Heart left ventricle (tissue), 16 donors: Measurements from ENCODE around the gene KCTD19. TPM values are rescaled to one million over a fixed set of nuclear protein-coding genes. Genes with fewer than 3 reads are reported as not detected.

Source experiments
- ATAC-seq, 4 donors: fragments of 200-7000 bp; cut with Tn5 transposase; one replicate each; pipeline ENCODE4 v1.9.1; 2020 to 2022; ENCODE audit warnings: moderate library complexity in 4 of 4, mild to moderate bottlenecking in 3 of 4, moderate number of reproducible peaks in 1 of 4
- DNase-seq, 5 donors: peaks; one replicate each; pipeline ENCODE4 v3.0.0-alpha.2; 2020
- H3K27ac ChIP-seq, 12 donors: fragments of 200-600 bp; sonication (generic) in 4 of 12; one replicate each; pipeline versions ENCODE4 v1.5.0 to v1.8.0; 2016 to 2022; ENCODE audit warnings: mild to moderate bottlenecking in 2 of 12
- H3K27me3 ChIP-seq, 9 donors: fragments of 200-600 bp; sonication (generic) in 2 of 9; one replicate each; pipeline versions ENCODE4 v1.5.1 to v1.8.0; 2016 to 2022; ENCODE audit warnings: mild to moderate bottlenecking in 3 of 9
- H3K36me3 ChIP-seq, 9 donors: fragments of 200-600 bp; sonication (generic) in 2 of 9; one replicate each; pipeline versions ENCODE4 v1.5.0 to v1.8.0; 2018 to 2022; ENCODE audit warnings: mild to moderate bottlenecking in 2 of 9
- H3K4me1 ChIP-seq, 12 donors: fragments of 200-600 bp; sonication (generic) in 4 of 12; one replicate each; pipeline versions ENCODE4 v1.5.0 to v1.8.0; 2016 to 2022; ENCODE audit warnings: mild to moderate bottlenecking in 3 of 12
- H3K4me3 ChIP-seq, 12 donors: fragments of 200-600 bp; sonication (generic) in 4 of 12; one replicate each; pipeline versions ENCODE4 v1.5.0 to v1.8.0; 2017 to 2022; ENCODE audit warnings: mild to moderate bottlenecking in 9 of 12, moderate library complexity in 4 of 12
- H3K9me3 ChIP-seq, 12 donors: fragments of 200-600 bp; sonication (generic) in 4 of 12; one replicate each; pipeline versions ENCODE4 v1.5.0 to v1.8.0; 2016 to 2022; ENCODE audit warnings: mild to moderate bottlenecking in 1 of 12
- CTCF ChIP-seq, 12 donors: fragments of 200-600 bp; sonication (generic) in 4 of 12; IDR thresholded peaks; one replicate each; pipeline versions ENCODE4 v1.5.0 to v1.8.0; 2018 to 2022; ENCODE audit warnings: antibody characterized with exemption in 12 of 12, mild to moderate bottlenecking in 5 of 12
- POLR2A ChIP-seq, 2 donors: fragments of 450-650 bp; IDR thresholded peaks; one replicate each; pipeline ENCODE4 v1.6.1; 2017; ENCODE audit warnings: antibody characterized with exemption in 2 of 2, mild to moderate bottlenecking in 2 of 2, moderate library complexity in 2 of 2
- WGBS, 4 donors: extraction: QIAGEN DNeasy Blood & Tissue Kit in 2 of 4; methylation state at CpG; one replicate each; pipeline versions ENCODE4 v1.1.5 to v1.1.7; 2013 to 2018; 5-methylcytosine and 5-hydroxymethylcytosine counted together
- intact Hi-C, 10 donors: fragments of 100-400 bp; cut with DNase I; formaldehyde crosslinking; loops; one replicate each; pipeline versions ENCODE4 v1.11.1 to v1.14.2; 2022
- polyA plus RNA-seq, 2 donors: library from polyadenylated mRNA; stranded (reverse); fragments of 200-250 nt; gene quantifications; one replicate each; pipeline ENCODE4 v1.2.3, GENCODE V29; 2013
- total RNA-seq, 9 donors: library from RNA; depleted of rRNA in 2 of 9; stranded (reverse); fragments of >200 nt in 2 of 9; fragmentation: NEBNext Ultra II Directional in 3 of 9; extraction: Animal tissue kit (Norgen Biotek cat#: 25700) in 3 of 9; gene quantifications; one replicate each; pipeline versions ENCODE4 v1.1.0 to v1.2.4, GENCODE V29; 2016 to 2023
- donor health status: ischemic (EF 13 %, LVEDD 7.1; RV severe dilation, severe dysfunction).
- donor health status: healthy with polysubstance abuse.
- donor health status: DM: no; HTN: yes; CAD: no.
- donor health status: DM: no; HTN: no; CAD: no.
- donor health status: ischemic (EF 25% LVEDD 6.9; RV normal size, moderate dysfunction).
- donor health status: ischemic (EF 25% LVEDD 5.7; RV mildly dilated, moderate dysfunction).
- donor health status: healthy.
- donor health status: DM: yes; HTN: yes; CAD: no.
- donor health status: ischemic (EF 35%, LVEDD 5.7; RV mildly dilated, moderate dysfunction).
- donor health status: nonischemic (EF 11% LVEDD 7.7; RV severe dilation, severe dysfunction).
- donor health status: DM: yes; HTN: yes; CAD: no.
- donor health status: PGD.
- donor health status: ischemic (EF 29% LVEDD 5.4; RV normal size, mild dysfunction).
- donor health status: nonischemic (EF 23%, LVEDD 6.1; RV moderate dilation, normal function).

Gene KCTD19
- total and polyA plus RNA-seq, 11 donors = 0.19 to 0.29 TPM; not detected in 9

GRCh38 chr16:67345401-67345800 is 18.9 kb upstream of the KCTD19 start:
- no peak for TF ChIP-seq CTCF (IDR thresholded peaks at IDR 0.05)
- TF ChIP-seq POLR2A (IDR thresholded peaks at IDR 0.05) = no peak
- peaks cover 0 to 12% (median 0%) of the 10 kb centered on the region in 12 donors for H3K4me1 ChIP-seq
- H3K4me3 ChIP-seq = no peak overlapping the region
- H3K36me3 ChIP-seq = no peaks in the 10 kb centered on the region
- ATAC-seq = peak in 1 of 4 donors; percentile 39
- 39 to 60% (median 49%) methylated on average over 1 of the region's 1 CpG for WGBS, 4 donors
- no peak for DNase-seq
- intact Hi-C loops = loop anchor here in 1 of 10 donors (10.0 kb wide), 1 partner anchor 49 kb away; the partner anchor contains the start of gene TPPP3
- no peaks in the 10 kb centered on the region for H3K9me3 ChIP-seq
- no peak overlapping the region for H3K27ac ChIP-seq
- no peaks in the 10 kb centered on the region for H3K27me3 ChIP-seq

- WGBS, 4 donors = 92 to 94% (median 93%) methylated on average over 4 of the region's 4 CpGs
These were observed 16.1 kb upstream of the KCTD19 start for GRCh38 chr16:67342616-67343015.

GRCh38 chr16:67341250-67341649 is 14.7 kb upstream of the KCTD19 start:
- Histone ChIP-seq H3K4me1 (peaks cover 0 to 12% (median 0%) of the 10 kb centered on the region in 12 donors), H3K9me3 (no peaks in the 10 kb centered on the region), H3K27me3 (no peaks in the 10 kb centered on the region), H3K27ac (no peak overlapping the region), H3K4me3 (no peak overlapping the region), H3K36me3 (no peaks in the 10 kb centered on the region)
- 91 to 94% (median 91%) methylated on average over 3 of the region's 3 CpGs for WGBS, 4 donors
- intact Hi-C loops = loop anchor here in 1 of 10 donors (10.0 kb wide), 1 partner anchor 54 kb away; the partner anchor contains the start of gene TPPP3
- no peak for ATAC-seq
- DNase-seq = no peak
- TF ChIP-seq CTCF (IDR thresholded peaks at IDR 0.05) (no peak), POLR2A (IDR thresholded peaks at IDR 0.05) (no peak)

More at GRCh38 chr16:67342616-67343015, 16.1 kb upstream of the KCTD19 start:
- H3K27me3 ChIP-seq = no peaks in the 10 kb centered on the region
- H3K9me3 ChIP-seq = no peaks in the 10 kb centered on the region
- no peak overlapping the region for H3K4me3 ChIP-seq
- no peaks in the 10 kb centered on the region for H3K36me3 ChIP-seq
- ATAC-seq (no peak), DNase-seq (no peak)
- H3K4me1 ChIP-seq = peaks cover 0 to 12% (median 0%) of the 10 kb centered on the region in 12 donors
- no peak for TF ChIP-seq CTCF (IDR thresholded peaks at IDR 0.05)
- no peak for TF ChIP-seq POLR2A (IDR thresholded peaks at IDR 0.05)
- H3K27ac ChIP-seq = no peak overlapping the region
- intact Hi-C loops = loop anchor here in 1 of 10 donors (10.0 kb wide), 1 partner anchor 52 kb away; the partner anchor contains the start of gene TPPP3

- TF ChIP-seq POLR2A (IDR thresholded peaks at IDR 0.05) (no peak), CTCF (IDR thresholded peaks at IDR 0.05) (peak in 1 of 12 donors; percentile 8)
- no peak overlapping the region for H3K4me3 ChIP-seq
- no peak overlapping the region for H3K27ac ChIP-seq
- intact Hi-C loops = no loop called here
- ATAC-seq (no peak), DNase-seq (no peak)
- no peaks in the 10 kb centered on the region for H3K4me1 ChIP-seq
- H3K9me3 ChIP-seq = peaks cover 0 to 5% (median 0%) of the 10 kb centered on the region in 12 donors
- WGBS, 4 donors = 29 to 35% (median 33%) methylated on average over 2 of the region's 2 CpGs
- no peaks in the 10 kb centered on the region for H3K27me3 ChIP-seq
- H3K36me3 ChIP-seq = no peaks in the 10 kb centered on the region
These were observed 12.9 kb upstream of the KCTD19 start for GRCh38 chr16:67339453-67339852.
